HG03460 (cell line): Measurements from ENCODE around the gene GRAP2.

Source experiments
- ATAC-seq: cut with Tn5 transposase; IDR thresholded peaks from one replicate; pipeline ENCODE4 v1.9.1; 2021; ENCODE audit not compliant: unreplicated experiment

The GRAP2 gene

DNA sequence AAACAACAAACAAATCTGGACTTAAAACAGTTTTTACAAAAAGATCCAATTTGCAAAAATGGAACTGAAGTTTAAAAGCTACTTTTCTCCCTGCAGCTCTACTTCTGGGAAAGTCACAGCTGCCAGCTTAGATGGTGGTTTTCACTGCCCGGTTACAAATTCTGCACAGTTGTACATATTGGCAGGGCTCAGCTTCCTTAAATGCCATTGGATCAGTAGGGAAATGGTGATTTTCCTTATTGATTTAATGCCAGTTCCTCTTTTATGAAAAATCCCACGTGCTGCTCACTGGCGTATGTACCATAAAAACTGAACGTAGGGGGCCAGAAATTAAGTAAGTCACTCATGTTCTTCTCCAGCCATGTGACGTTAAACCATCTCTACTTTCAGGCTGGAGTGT, 22.8 kb downstream of the GRAP2 start:
- no peak for ATAC-seq

DNA sequence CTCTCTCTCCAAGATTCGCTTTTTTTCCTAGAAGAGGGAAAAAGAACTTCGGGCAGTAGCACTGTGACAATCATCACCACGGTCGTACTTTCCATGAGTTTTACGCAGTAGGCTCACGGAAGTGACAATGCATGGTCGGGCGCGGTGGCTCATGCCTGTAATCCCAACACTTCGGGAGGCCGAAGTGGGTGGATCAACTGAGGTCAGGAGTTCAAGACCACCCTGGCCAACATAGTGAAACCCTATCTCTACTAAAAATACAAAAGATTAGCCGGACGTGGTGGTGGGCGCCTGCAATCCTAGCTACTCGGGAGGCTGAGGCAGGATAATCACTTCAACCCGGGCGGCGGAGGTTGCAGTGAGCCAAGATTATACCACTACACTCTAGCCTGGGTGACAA, 23.4 kb downstream of the GRAP2 start:
- no peak for ATAC-seq

DNA sequence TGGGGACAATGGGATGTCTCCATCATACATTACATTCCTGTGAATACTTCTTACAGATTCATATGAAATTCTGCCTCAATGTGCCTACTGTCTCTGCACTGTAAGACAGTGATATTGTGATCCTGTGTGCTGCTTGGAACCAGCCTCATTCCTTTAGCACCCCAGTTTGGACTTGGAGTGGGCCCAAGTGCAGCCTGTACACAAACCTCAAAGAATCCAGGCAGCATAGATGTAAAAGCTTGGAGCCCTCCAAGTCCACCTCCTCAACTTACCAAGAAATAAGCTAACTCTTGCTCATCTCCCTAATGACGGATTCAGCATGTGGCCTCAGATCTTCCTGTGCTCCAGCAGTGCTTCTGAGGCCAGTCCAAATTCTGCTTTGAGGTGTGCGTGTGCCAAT, 24.4 kb downstream of the GRAP2 start:
- ATAC-seq = no peak

DNA sequence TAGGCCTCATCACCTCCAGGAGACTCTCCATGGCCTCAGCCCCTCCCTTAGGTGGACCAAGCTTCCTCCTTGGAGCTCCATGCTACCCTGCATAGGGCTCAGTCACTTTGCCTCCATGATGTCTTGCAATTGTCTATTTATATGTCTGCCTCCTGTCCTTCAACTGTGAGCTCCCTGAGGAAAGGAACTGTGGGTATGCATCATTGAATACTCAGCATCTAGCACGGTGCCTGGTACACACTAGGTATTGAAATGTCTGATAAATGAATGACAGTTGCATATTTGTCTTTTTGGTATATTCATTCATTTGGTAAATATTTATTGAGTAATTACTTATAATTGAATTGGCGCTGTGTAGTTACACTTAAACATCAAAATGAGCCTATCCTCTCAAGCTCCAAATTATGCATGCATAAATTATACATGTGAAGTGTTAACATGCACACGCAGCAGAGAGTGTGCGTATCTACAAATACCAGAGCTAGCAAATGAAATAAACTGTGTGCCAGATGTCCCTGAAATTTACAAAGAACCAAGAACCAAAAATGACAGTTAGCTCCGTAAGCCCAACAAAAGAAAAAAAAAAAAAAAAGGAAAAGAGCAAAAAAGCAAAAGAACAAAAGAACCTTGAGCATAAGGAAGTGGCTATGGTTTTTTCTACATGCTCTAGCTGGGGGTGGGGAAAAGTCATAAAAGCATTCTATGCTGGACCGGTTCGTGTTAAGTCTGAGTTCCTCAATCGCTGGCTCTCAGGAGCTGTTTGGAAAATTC, 25.2 kb downstream of the GRAP2 start:
- no peak for ATAC-seq

DNA sequence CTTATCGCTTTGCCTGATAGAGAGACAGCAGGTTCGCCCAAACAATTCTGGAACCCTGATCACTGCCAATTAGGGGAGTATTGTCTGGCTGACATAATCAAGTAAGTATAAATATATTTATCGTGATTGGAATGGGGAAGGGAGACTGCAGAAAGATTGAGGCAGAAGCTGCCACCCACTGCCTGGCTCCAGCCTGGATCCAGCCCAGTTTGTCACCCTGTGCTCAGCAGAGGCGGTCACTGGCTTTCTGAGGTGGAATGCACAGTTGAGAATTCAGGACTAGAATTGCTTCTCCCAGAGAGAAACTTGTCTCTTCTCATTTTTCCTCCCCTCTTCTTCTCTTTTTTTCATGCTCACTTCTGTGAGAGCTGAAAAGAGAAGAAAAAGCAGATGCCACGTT, 25.9 kb downstream of the GRAP2 start:
- no peak for ATAC-seq

DNA sequence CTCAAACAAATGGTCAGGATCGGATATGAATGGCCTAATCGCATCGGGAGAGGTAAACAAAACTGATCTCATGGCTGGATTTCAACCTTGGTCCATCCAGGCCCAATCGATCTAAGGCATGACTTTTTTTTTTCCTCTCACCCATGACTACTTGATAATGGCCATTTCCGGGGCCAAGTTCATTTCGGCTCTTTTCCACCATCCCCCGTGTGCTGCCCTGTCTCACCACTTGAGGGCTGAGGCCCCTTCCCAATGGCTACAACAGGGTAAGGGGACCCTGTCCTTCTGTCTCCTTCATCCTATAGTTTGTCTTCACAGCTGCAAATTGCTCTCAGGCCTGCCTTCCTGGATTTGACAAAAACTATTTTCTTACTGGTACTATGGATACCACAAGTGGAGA, 26.7 kb downstream of the GRAP2 start:
- no peak for ATAC-seq

DNA sequence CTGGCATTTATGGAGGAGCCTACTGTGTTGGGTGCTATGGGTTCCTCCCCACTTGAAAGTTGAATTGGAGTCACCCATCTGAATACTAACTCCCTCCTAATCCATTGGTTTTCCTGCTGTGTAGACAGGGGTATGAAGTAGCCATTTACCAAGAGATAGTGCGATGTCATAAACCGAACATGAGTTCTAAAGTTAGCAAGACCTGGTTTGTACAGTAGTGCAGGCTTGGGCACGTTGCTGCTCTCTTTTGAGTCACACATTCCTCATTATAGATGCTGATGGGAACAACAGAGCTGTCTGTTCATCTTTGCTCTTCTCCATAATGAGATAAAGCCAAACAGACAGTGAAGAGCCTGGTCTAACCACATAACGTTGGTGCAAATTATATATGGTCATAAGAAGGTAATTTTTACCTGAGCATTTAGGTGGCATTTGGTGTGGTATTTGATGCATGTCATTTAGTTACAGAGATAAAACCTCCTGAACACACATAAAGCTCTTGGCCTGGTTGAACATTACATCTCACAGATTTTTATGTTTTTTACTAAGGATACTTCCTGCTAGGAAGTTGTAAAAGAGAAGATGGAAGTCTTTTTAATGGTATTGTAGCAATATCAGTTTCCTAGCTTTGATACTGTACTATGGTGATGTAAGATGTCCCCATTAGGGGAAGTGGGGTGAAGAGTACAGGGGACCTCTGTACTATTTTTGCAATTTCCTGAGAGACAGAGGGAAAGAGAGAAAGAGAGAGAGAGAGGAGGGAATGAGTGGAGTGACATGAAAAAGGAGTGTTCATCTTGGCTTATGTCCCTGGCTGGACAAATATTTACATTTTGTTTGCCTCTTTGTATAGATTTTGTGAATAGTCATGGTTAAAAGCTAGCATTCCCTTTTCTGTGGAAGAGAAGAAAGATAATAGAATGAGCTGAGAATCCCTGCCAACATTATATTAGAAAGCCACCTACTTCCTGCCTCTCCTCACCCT, 27.9 kb downstream of the GRAP2 start:
- ATAC-seq = no peak

DNA sequence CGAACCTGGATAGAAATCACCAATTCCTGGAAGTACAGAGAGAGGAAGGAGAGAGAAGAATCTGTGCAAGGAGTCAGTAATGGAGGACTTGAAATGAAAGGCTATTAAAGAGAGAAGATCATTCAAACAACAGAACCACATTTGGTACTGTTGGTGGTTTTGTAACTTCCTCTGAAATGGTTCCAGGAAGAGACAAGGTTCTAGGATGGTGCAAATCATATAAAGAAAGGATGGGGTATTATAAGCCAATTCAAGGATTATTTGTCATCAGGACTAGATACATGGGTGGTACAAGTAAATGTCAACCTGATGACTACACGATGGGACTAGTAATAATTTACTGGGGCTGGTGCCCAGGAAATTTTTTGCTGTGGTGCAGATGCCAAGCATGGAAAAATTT, 30.4 kb downstream of the GRAP2 start:
- no peak for ATAC-seq

DNA sequence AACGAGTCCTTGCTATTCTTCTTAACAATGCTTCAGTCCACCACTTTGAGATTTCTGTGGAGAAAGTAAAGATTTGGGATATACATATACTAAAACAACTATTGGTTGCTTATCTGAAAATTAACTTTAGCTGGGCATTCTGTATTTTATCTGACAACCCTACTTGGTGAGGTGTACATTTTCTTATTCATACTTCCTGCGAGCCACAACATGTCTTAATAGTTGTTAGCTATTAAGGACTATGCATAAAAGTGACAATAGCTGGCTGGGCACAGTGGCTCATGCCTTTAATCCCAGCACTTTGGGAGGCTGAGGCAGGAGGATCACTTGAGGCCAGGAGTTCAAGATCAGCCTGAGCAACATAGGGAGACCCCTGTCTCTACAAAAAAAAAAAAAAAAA, 31.3 kb downstream of the GRAP2 start:
- ATAC-seq = no peak

DNA sequence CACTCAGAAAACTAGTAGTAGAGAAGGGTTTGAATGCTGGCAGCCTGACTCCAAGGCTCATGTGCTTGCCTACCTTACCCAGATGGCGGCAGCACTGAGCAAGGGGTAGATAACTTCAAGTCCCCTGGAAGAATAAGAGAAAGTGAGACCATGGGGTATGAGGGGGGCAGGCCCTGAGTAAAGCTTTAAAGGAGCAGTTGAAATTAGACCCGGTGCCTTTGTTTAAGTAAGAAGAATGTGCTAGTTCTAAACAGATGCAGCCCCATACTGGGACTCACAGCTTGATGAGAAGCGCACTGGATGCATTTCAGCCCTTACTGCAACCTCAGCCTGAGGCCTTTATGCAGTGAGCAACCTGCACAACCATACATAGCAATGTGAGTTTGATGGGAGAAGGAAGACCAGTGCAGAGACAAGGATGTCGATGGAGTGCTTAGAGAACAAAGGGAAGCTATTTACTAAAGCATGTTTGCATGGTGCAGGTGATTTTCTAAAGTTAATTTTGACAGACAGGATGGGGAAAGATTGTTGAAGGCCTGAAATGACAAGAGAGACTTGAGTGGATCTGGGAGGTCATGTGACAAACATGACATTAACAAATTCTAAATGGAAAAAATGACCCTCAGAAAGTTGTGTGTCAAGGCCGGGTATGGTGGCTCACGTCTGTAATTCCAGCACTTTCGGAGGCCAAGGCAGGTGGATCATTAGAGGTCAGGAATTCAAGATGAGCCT, 32.2 kb downstream of the GRAP2 start:
- ATAC-seq = no peak

DNA sequence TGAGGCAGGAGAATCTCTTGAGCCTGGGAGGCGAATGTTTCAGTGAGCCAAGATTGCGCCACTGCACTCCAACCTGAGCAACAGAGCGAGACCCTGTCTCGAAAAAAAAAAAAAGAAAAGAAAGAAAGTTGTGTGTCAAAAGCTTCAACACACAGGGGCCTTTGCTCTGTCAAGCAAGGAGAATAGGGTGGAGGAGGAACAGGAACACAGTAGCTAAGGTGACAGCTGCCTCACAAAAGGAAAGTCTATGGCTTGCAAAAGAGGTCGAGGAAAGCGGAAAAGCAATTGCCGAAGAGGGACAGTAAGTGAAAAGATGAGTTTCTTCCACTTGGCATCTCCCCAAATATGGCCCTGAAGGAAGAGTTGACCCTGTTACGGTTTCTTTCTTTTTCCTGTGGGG, 32.9 kb downstream of the GRAP2 start:
- no peak for ATAC-seq

DNA sequence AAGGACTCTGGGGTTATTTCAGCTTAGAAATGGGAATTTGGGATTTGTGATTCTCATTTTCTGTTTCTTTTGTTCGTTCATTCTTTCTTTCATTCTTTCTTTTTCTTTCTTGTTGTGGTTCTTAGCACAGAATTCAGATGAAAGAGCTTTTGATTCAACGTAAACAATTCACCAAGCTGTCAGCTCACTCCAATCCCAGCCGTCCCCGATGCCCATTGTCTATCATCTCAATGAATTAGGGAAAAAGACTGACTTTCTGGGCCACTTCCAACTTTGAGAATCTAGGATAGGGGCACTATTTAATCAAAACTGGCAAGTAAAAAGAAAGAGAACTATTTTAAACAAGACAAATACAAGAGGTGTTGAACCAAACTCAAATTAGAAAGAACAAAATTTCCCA, 34.2 kb downstream of the GRAP2 start:
- no peak for ATAC-seq

DNA sequence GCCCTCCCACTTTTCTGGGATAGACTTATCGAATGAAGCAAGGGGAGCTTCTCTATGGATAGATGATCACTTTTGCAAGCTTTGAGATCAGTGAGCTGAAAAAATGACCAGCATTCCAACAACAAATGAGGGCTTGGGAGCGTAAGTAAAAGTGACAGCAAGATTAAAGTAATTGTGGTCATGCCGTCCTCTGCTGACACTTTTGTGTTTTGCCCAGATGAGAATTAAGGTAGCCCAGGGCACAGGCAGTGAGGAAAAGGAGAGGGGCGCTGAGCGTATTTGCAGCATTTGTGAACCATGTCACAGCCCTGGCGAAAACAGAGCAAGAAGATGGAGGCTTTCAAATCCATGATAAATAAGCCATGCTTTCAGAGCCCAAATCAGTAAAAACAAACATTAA, 34.7 kb downstream of the GRAP2 start:
- ATAC-seq = no peak

DNA sequence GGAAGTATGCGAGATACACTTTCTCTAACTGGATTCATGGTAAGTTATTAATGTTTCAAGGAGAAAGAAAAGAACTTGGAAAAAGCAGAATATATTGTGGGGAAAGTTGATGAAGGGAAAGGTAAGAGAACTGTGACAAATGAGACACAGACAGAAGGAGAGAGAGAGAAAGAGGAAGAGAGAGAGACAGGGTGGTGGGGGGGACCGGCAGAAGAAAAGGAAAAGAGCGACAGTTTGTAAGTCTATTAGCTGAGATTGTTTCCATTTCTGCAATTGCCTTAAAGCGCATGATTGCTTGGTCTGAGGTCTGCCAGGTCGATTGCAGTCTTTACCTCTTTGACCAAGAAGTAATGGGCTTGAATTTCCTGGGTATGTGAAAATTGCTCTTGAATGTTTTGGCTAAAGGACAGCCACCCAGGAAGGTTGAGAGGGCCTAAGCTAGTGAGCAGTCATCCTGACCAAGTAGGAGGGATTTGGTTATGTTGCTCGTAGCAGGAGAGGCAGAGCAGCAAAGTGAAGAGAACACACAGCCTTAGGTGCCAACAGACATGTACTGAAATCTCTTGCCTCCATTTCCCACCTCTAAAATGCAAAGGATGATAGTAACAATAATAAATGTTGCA, 35.8 kb downstream of the GRAP2 start:
- ATAC-seq = no peak

DNA sequence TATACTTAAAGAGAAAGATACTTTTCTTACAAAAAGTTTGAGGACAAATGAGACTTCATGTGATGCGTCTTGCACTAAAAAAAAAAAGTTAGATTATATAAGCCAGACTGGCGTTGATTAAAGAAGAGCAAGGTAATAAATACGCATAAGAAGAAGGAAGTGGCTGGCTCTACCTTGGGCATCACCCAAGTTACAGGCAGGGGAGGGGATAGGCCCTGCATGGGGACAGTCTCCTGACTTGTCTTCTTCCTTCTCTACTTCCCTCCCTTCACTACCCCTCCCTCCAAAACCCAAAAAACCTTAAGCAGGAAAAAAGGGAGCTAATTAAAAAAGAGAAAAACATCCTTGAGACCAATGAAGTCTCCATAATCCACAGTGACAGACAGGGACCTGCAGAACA, 37.0 kb downstream of the GRAP2 start:
- ATAC-seq = no peak

DNA sequence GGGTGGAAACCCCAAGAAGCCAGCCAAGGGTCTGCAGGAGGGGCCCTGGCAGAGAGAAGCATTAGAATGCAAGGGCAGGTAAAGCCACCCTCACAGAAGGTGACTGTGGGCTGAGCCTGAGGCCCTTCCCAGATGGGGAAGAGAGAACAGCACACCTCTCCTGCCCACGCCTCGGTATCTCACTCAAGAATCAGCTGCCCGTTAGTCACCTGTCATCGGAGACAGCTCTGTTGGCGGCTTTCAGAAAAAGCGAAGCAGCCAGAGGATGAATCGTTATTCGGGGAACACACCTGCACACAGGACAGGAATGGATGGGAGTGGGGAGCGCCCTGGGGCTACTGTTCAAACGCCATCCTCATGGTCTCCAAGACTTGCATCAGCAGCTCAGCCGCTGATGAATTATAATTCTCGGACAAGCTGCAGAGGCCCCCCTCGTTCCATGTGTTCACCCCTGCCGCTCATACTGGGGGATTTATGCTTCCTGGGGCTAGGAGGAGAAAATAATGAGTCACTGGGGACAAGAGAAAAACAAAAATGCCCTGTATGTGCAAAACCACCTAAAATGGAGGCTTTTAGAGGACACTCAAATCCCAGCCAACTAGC, 37.7 kb downstream of the GRAP2 start:
- no peak for ATAC-seq

DNA sequence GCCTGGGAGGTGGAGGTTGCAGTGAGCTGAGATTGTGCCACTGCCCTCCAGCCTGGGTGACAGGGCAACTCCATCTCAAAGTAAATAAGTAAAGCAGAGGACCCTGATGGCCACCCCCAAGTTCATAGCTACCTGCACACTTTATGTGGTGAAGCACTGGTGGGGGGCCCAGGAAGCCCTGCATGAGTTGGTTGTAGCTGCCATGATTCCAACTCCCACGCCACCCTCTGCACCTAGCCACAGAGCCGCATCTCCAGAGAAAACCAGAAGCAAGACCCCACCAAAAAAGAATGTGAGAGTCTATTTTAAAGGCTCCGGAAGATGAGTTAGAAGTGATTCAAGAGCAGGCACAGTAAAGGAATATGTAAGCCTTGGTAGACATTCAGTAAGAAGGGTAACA, 38.9 kb downstream of the GRAP2 start:
- ATAC-seq = no peak

DNA sequence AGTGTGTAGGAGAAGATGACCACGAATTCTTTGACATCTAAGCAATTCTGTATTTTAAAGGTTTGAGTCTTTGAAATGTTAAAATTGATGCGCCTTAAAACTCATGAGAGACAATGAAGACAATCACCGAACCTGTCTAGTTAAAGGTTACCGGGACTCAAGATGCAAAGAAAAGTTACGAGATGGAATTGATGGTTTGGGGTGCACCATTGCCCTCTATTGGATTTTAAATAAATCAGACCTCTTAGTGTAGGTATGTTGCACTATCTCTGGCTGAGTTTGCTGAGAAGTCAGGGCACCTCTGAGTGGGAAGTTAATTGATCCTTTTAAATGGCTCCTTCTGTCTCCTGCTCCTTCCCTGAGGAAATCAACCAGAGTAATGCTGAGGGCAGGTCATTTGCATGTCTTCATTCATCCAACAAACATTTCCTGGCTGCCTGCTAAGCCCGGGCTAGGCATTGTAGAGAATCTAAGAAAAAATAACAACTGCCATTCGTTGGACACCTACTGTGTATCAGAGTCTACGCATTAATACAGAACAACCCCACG, 39.9 kb downstream of the GRAP2 start:
- ATAC-seq = no peak

DNA sequence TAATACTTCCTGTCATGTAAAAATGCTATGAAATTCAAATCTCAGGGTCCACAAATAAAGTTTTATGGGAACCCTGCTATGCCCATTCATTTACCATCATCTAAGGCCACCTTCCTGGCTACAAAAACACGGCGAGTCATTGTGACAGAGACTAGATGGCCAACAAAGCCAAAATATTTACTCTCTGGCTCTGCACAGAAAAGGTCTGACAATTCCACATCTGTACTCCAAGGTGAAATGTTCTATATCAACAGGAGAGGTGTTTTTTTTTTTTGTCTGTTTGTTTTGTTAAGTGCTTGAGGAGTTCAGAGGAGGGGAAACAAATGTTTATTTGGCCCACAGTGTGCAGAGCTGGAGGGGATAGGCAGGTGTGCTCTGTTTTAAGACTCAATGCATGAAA, 40.7 kb downstream of the GRAP2 start:
- no peak for ATAC-seq

DNA sequence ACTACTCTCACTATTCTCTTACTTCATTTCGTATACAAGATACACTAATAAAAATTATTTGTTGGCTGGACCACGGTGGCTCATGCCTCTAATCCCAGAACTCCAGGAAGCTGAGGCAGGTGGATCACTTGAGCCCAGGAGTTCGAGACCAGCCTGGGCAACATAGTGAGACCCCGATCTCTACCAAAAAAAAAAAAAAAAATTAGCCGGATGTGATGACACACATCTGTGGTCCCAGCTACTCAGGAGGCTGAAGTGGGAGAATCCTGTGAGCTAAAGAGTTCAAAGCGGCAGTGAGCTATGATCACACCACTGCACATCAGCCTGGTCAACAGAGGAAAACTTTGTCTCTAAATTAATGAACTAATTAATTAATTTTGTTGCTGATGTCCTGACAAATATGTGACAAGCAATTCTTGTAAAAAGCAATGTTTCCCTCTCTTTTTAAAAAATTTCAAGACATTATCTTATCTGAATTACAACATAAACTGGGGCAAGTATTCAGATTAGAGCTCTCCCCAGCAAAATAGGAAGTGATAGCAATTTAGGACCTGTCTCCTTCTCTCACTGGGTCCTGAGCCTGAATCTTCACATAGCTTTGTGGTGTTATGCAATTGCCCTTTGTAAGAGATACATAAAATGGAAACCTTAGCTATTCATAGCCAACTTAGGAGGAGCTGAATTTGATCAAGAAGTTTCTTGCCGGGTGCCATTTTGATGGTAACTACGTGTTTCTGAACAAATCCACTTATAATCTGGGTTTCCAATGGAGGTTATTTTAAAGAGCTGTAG, 41.8 kb downstream of the GRAP2 start:
- no peak for ATAC-seq
